ENCODE data around the gene GPHN. TPM values are rescaled to one million over a fixed set of nuclear protein-coding genes. Genes with fewer than 3 reads are reported as not detected.

Gene GPHN
- total and polyA plus RNA-seq, 2 of the 4 experiments (the other 2 are of a cell fraction), result 8.0 to 8.1 TPM

- H4K5ac ChIP-seq (ENCODE audit: low read depth, low read length), result no peak overlapping the region
- no peak; the same call in 1 of the 2 replicates for ATAC-seq (ENCODE audit: low read depth)
- TF ChIP-seq CEBPB (IDR thresholded peaks at IDR 0.05; ENCODE audit: low read depth, low read length) (no peak), NFE2L2 (IDR thresholded peaks at IDR 0.05; ENCODE audit: low read depth, low read length) (no peak), POLR2A (IDR thresholded peaks at IDR 0.05; ENCODE audit: low read depth, low read length) (no peak), RAD21 (IDR thresholded peaks at IDR 0.05; ENCODE audit: low read length) (no peak), RFX5 (IDR thresholded peaks at IDR 0.05; ENCODE audit: low read depth, low read length) (no peak), CHD1 (IDR thresholded peaks at IDR 0.05; ENCODE audit: low read depth, low read length) (no peak), MAZ (IDR thresholded peaks at IDR 0.05; ENCODE audit: borderline replicate concordance, low read depth, low read length) (no peak), CTCF (conservative IDR thresholded peaks at IDR 0.05; ENCODE audit: low read depth, low read length) (no peak), MAFK (IDR thresholded peaks at IDR 0.05; ENCODE audit: low read depth, low read length) (no peak), FOS (IDR thresholded peaks at IDR 0.05; ENCODE audit: low read depth, low read length) (no peak), RCOR1 (IDR thresholded peaks at IDR 0.05; ENCODE audit: insufficient replicate concordance, low read length) (no peak), USF2 (IDR thresholded peaks at IDR 0.05; ENCODE audit: low read depth, low read length) (no peak), MXI1 (IDR thresholded peaks at IDR 0.05; ENCODE audit: borderline replicate concordance, low read depth, low read length) (no peak), BHLHE40 (IDR thresholded peaks at IDR 0.05; ENCODE audit: low read depth, low read length) (no peak), SMC3 (IDR thresholded peaks at IDR 0.05; ENCODE audit: low read depth, low read length) (no peak)
- TF ChIP-seq, protein P1, sequence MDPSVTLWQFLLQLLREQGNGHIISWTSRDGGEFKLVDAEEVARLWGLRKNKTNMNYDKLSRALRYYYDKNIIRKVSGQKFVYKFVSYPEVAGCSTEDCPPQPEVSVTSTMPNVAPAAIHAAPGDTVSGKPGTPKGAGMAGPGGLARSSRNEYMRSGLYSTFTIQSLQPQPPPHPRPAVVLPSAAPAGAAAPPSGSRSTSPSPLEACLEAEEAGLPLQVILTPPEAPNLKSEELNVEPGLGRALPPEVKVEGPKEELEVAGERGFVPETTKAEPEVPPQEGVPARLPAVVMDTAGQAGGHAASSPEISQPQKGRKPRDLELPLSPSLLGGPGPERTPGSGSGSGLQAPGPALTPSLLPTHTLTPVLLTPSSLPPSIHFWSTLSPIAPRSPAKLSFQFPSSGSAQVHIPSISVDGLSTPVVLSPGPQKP (IDR thresholded peaks at IDR 0.05; ENCODE audit: borderline replicate concordance, low read depth, low read length), result no peak
- BruUV-seq (replicated peaks), result no TSS peak
- no peak overlapping the region for H3K14ac ChIP-seq (replicated peaks; ENCODE audit: low read depth, low read length)
- no peak overlapping the region for H4K8ac ChIP-seq (ENCODE audit: low read depth in 2 of 2, low read length in 2 of 2)
- no peak overlapping the region for H2BK15ac ChIP-seq (ENCODE audit: low read depth, low read length)
- no peak overlapping the region for H3K27ac ChIP-seq (ENCODE audit: insufficient read depth, low read length)
- peak; percentile 50 for DNase-seq
- H3K79me1 ChIP-seq (ENCODE audit: low read depth in 1 of 2, low read length in 2 of 2), result no peaks in the 10 kb centered on the region
- no peaks in the 10 kb centered on the region for H3K36me3 ChIP-seq (ENCODE audit: control insufficient read depth, insufficient read depth, low read length)
- H2BK20ac ChIP-seq (ENCODE audit: low read depth, low read length), result no peak overlapping the region
- H3K23ac ChIP-seq (ENCODE audit: low read depth, low read length), result no peak overlapping the region
- H4K91ac ChIP-seq (ENCODE audit: insufficient read depth, low read depth, low read length), result no peak overlapping the region
- no peak overlapping the region for H3K9ac ChIP-seq (ENCODE audit: low read depth, low read length)
- H3K27me3 ChIP-seq (ENCODE audit: control insufficient read depth, insufficient read depth, low read length), result no peaks in the 10 kb centered on the region
- intact Hi-C loops (cut with micrococcal nuclease), result no loop called here
- H3K18ac ChIP-seq (ENCODE audit: low read depth, low read length), result no peak overlapping the region
- ChIA-PET CTCF (interaction anchor here (0.6 kb wide), 1 partner anchor 186 kb away, joined by 3 read pairs; no protein-coding TSS in a partner anchor), POLR2A (ENCODE audit: unreplicated experiment) (no interaction called here)
- H2AK5ac ChIP-seq (ENCODE audit: low read depth, low read length), result no peak overlapping the region
- no peak overlapping the region for H3K4me3 ChIP-seq (ENCODE audit: insufficient read depth, low read depth, low read length)
- no peak overlapping the region for H2BK5ac ChIP-seq (ENCODE audit: low read depth, low read length, poor library complexity, severe bottlenecking)
- H4K20me1 ChIP-seq (ENCODE audit: insufficient read depth, low read length), result no peaks in the 10 kb centered on the region; the same call in 1 of the 2 replicates
- H2AK9ac ChIP-seq (replicated peaks; ENCODE audit: low read depth, low read length, poor library complexity), result no peak overlapping the region
- H2AFZ ChIP-seq (replicated peaks; ENCODE audit: low read length, poor library complexity), result no peak overlapping the region
- H3K4ac ChIP-seq (ENCODE audit: low read depth, low read length), result no peak overlapping the region
- no peaks in the 10 kb centered on the region; the same call in 1 of the 2 replicates for H3K9me3 ChIP-seq (ENCODE audit: control insufficient read depth, insufficient read depth, low read length)
- no CpG with 5 or more reads among the region's 2 CpGs for WGBS, 2 experiments (ENCODE audit: extremely low coverage in 2 of 2, insufficient read length in 1 of 2)
- H3K4me2 ChIP-seq (ENCODE audit: low read depth, low read length), result no peak overlapping the region
- in situ Hi-C loops (cut with MboI; ENCODE audit: low sequenced_read_pairs), result loop anchor here (25.0 kb wide), 1 partner anchor 649 kb away; no protein-coding TSS in a partner anchor
- no peak overlapping the region for H3K56ac ChIP-seq (ENCODE audit: extremely low read depth, insufficient read depth, low read length)
- dilution Hi-C loops (cut with HindIII; ENCODE audit: low sequenced_read_pairs, unreplicated experiment), result no loop called here
- H3K9me1 ChIP-seq (ENCODE audit: insufficient read depth, low read length), result no peaks in the 10 kb centered on the region
- H3K4me1 ChIP-seq (ENCODE audit: control insufficient read depth, insufficient read depth, low read length), result no peaks in the 10 kb centered on the region; the same call in 1 of the 2 replicates
- H2BK120ac ChIP-seq (ENCODE audit: low read depth, low read length), result no peak overlapping the region
These were observed 130.7 kb downstream of the GPHN start for GRCh38 chr14:66638689-66639088.
